ENCODE data around the gene EIF3J.

DNA sequence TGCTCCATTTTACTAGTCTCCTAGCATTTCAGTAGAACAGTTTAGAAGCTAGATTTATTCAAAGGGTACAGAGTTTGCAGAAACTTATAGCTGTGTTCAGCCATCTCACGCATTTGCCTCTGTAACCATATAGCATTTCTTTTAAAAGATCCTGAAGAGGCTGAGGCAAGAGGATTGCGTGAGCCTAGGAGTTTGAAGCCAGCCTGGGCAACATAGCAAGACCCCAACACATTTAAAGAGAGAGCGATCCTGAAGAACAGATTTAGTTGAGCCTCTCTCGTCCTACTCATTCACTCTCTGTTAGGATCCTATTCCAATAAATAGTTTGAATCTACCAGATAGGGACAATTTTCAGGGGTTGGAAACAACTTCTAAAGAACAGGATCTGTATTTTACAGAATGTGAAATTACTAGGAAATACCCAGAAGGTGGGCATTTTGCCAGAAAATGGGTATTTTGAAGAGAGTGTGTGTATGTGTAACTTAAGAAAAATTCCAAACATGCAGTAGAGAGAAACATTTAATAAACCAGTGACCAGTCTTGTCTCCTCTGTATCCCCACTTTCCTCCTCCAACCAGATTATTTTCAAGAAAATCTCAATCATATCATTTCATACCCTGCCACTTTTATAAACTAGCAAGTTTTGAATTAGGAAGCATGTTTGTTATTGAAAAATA is 4.5 kb downstream of the EIF3J start:
- TF ChIP-seq, protein P1, sequence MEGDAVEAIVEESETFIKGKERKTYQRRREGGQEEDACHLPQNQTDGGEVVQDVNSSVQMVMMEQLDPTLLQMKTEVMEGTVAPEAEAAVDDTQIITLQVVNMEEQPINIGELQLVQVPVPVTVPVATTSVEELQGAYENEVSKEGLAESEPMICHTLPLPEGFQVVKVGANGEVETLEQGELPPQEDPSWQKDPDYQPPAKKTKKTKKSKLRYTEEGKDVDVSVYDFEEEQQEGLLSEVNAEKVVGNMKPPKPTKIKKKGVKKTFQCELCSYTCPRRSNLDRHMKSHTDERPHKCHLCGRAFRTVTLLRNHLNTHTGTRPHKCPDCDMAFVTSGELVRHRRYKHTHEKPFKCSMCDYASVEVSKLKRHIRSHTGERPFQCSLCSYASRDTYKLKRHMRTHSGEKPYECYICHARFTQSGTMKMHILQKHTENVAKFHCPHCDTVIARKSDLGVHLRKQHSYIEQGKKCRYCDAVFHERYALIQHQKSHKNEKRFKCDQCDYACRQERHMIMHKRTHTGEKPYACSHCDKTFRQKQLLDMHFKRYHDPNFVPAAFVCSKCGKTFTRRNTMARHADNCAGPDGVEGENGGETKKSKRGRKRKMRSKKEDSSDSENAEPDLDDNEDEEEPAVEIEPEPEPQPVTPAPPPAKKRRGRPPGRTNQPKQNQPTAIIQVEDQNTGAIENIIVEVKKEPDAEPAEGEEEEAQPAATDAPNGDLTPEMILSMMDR (IDR thresholded peaks at IDR 0.05): no peak
- TF ChIP-seq MAZ (IDR thresholded peaks at IDR 0.05; ENCODE audit: borderline replicate concordance, low read depth, low read length) (no peak), TP53 (CRISPR knock-in tag; IDR thresholded peaks at IDR 0.05) (no peak), POLR2AphosphoS2 (conservative IDR thresholded peaks at IDR 0.05; ENCODE audit: low read length) (no peak), CEBPB (IDR thresholded peaks at IDR 0.05) (no peak), FOSL2 (IDR thresholded peaks at IDR 0.05) (no peak), FOSL2 (CRISPR knock-in tag; IDR thresholded peaks at IDR 0.05) (no peak), POLR2A (IDR thresholded peaks at IDR 0.05; ENCODE audit: low read length) (no peak)
- TF ChIP-seq, protein P2, sequence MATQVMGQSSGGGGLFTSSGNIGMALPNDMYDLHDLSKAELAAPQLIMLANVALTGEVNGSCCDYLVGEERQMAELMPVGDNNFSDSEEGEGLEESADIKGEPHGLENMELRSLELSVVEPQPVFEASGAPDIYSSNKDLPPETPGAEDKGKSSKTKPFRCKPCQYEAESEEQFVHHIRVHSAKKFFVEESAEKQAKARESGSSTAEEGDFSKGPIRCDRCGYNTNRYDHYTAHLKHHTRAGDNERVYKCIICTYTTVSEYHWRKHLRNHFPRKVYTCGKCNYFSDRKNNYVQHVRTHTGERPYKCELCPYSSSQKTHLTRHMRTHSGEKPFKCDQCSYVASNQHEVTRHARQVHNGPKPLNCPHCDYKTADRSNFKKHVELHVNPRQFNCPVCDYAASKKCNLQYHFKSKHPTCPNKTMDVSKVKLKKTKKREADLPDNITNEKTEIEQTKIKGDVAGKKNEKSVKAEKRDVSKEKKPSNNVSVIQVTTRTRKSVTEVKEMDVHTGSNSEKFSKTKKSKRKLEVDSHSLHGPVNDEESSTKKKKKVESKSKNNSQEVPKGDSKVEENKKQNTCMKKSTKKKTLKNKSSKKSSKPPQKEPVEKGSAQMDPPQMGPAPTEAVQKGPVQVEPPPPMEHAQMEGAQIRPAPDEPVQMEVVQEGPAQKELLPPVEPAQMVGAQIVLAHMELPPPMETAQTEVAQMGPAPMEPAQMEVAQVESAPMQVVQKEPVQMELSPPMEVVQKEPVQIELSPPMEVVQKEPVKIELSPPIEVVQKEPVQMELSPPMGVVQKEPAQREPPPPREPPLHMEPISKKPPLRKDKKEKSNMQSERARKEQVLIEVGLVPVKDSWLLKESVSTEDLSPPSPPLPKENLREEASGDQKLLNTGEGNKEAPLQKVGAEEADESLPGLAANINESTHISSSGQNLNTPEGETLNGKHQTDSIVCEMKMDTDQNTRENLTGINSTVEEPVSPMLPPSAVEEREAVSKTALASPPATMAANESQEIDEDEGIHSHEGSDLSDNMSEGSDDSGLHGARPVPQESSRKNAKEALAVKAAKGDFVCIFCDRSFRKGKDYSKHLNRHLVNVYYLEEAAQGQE (IDR thresholded peaks at IDR 0.05): no peak
- TF ChIP-seq, protein P3, sequence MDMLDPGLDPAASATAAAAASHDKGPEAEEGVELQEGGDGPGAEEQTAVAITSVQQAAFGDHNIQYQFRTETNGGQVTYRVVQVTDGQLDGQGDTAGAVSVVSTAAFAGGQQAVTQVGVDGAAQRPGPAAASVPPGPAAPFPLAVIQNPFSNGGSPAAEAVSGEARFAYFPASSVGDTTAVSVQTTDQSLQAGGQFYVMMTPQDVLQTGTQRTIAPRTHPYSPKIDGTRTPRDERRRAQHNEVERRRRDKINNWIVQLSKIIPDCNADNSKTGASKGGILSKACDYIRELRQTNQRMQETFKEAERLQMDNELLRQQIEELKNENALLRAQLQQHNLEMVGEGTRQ (IDR thresholded peaks at IDR 0.05): no peak

All from A549 (cell line).